ENCODE data around the gene RPTOR. TPM values are rescaled to one million over a fixed set of nuclear protein-coding genes. Genes with fewer than 3 reads are reported as not detected.

RPTOR gene
- total and polyA plus RNA-seq, 10 of the 15 experiments (the other 5 are each of a cell fraction or from before 2014, with no cell fraction given), result 0.18 to 32.1 (median 7.8) TPM

DNA sequence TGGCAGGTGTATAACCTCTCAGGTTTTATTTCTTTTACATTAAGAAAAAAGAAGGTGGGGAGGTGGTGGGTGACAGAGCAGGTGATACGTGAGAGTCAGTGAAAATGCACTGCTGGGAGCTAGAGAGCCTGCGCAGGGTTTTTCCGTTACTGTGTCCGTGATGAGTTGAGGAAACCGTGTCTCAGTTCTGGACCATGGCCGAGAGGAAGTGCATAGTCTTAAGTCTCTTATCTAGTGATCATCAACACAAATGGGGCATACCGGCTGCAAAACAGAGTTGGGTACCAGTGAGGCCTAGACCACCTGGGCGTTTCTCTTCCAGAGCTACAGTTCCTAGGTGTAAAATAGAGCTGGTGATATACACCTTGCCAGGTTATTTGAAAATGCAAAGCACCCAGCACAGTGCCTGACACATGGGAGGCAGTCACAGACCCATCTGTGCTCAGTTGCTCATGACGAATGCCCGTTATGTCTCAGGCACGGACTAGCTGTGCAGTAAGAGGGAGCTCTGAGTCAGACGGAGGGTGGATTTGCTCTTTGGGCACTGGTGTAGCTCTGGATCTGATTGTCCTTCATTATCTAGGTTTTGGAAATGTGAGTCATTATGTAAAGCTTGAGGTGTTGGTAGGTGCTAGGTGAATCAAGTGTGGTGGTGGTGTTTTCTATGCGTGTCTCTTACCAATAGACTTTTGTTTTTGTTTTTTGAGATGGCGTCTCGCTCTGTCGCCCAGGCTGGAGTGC is 60.9 kb downstream of the RPTOR start (continued):
- TF ChIP-seq MTA2 (IDR thresholded peaks at IDR 0.05; ENCODE audit: low read depth), result peak; percentile 53; the same call in 1 of the 2 replicates
- 0 out of 3 replicates have a peak, but pooled peaks of 1 of the 2 experiments have one; percentile 20 for TF ChIP-seq EGR1 (IDR thresholded peaks at IDR 0.05; ENCODE audit: borderline replicate concordance in 1 of 2, low read depth in 2 of 2, low read length in 2 of 2)
- TF ChIP-seq CREB1 (IDR thresholded peaks at IDR 0.05; ENCODE audit: low read depth), result no peak
- no peak for TF ChIP-seq POLR2AphosphoS2 (IDR thresholded peaks at IDR 0.05; ENCODE audit: low read depth, low read length)
- no peak for TF ChIP-seq ZNF24 (IDR thresholded peaks at IDR 0.05)
- peak; percentile 17 for TF ChIP-seq SIX5 (IDR thresholded peaks at IDR 0.05; ENCODE audit: low read depth, low read length, severe bottlenecking)
- no peak for TF ChIP-seq TARDBP (IDR thresholded peaks at IDR 0.05; ENCODE audit: borderline replicate concordance)
- TF ChIP-seq, protein P1, sequence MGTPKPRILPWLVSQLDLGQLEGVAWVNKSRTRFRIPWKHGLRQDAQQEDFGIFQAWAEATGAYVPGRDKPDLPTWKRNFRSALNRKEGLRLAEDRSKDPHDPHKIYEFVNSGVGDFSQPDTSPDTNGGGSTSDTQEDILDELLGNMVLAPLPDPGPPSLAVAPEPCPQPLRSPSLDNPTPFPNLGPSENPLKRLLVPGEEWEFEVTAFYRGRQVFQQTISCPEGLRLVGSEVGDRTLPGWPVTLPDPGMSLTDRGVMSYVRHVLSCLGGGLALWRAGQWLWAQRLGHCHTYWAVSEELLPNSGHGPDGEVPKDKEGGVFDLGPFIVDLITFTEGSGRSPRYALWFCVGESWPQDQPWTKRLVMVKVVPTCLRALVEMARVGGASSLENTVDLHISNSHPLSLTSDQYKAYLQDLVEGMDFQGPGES (IDR thresholded peaks at IDR 0.05), result no peak
- TF ChIP-seq EZH2 (IDR thresholded peaks at IDR 0.05; ENCODE audit: borderline replicate concordance, control insufficient read depth, low read depth, low read length), result no peak
- peak; percentile 62; the same call in 1 of the 2 replicates for TF ChIP-seq FOXM1 (IDR thresholded peaks at IDR 0.05; ENCODE audit: low read depth, low read length)
- no peak for TF ChIP-seq HSF1 (IDR thresholded peaks at IDR 0.05; ENCODE audit: low read depth, low read length)
- no peak for TF ChIP-seq ZSCAN29 (IDR thresholded peaks at IDR 0.05)
- TF ChIP-seq JUNB (IDR thresholded peaks at IDR 0.05), result peak; percentile 89
- TF ChIP-seq PML (IDR thresholded peaks at IDR 0.05; ENCODE audit: low read length), result 0 out of 2 replicates have a peak, but pooled peaks have one; percentile 42
- TF ChIP-seq LARP7 (IDR thresholded peaks at IDR 0.05), result no peak
- no peak for TF ChIP-seq ZNF384 (IDR thresholded peaks at IDR 0.05; ENCODE audit: borderline replicate concordance, low read depth, low read length)
- TF ChIP-seq ZBTB11 (CRISPR knock-in tag; IDR thresholded peaks at IDR 0.05), result no peak
- no peak for TF ChIP-seq RELB (IDR thresholded peaks at IDR 0.05; ENCODE audit: low read depth)
- TF ChIP-seq TCF12 (IDR thresholded peaks at IDR 0.05; ENCODE audit: low read depth, low read length), result 0 out of 2 replicates have a peak, but pooled peaks have one; percentile 45
- TF ChIP-seq NR2F1 (conservative IDR thresholded peaks at IDR 0.05), result no peak
